HepG2 (cell line): Measurements from ENCODE around the gene ST8SIA4. TPM values are rescaled to one million over a fixed set of nuclear protein-coding genes. Genes with fewer than 3 reads are reported as not detected.

Experiments
- ATAC-seq: fragments of 200-7000 bp; cut with Tn5 transposase; 3 replicates; pipeline ENCODE4 v1.9.1; 2020; ENCODE audit warnings: mild to moderate bottlenecking, moderate library complexity
- BruUV-seq: library from RNA; stranded (reverse); fragments of 400-500 nt; replicated peaks from 2 replicates; lab custom pipeline; 2021; lab: Mats Ljungman, UMichigan
- CTCF ChIA-PET: fragments of 300-600 bp; formaldehyde crosslinking; extraction: SDS; loops from one replicate; lab custom pipeline; 2021; ENCODE audit warnings: low total read pairs, inconsistent platforms, low intra/inter-chr PET ratio; lab: Yijun Ruan, JAX
- POLR2A ChIA-PET: fragments of 350-600 bp; sonication (Branson Sonifier 250); formaldehyde crosslinking; loops from one replicate; lab custom pipeline; 2020; ENCODE audit warnings: antibody characterized with exemption, inconsistent platforms; lab: Yijun Ruan, JAX
- DNase-seq: peaks from one replicate; pipeline ENCODE4 v3.0.0-alpha.2; 2015; ENCODE audit warnings: low spot score
- FAIRE-seq: peaks from 3 replicates; lab custom pipeline; 2011; peaks lifted over from hg19 to GRCh38; lab: Jason Lieb, UNC
- H2AFZ ChIP-seq: one replicate; pipeline ENCODE4 v1.6.1; 2011; ENCODE audit warnings: low read length, inconsistent platforms
- H3K27ac ChIP-seq: fragments of 300-600 bp; 3 replicates; pipeline ENCODE4 v1.8.0; 2011; ENCODE audit warnings: mixed run types, mild to moderate bottlenecking, mixed read lengths, low read length, inconsistent platforms; ENCODE audit not compliant: insufficient read depth; ENCODE audit errors: extremely low read length
- H3K27me3 ChIP-seq, 2 experiments: fragments of 200-600 bp in 1 of 2; 2 replicates in 1 of 2; 3 replicates in 1 of 2; pipeline versions ENCODE4 v1.6.0 to v1.8.0; 2011; ENCODE audit warnings: low read length in 2 of 2, mild to moderate bottlenecking in 2 of 2, moderate library complexity in 2 of 2, inconsistent platforms in 1 of 2; ENCODE audit not compliant: insufficient read depth in 2 of 2, control insufficient read depth in 1 of 2
- H3K36me3 ChIP-seq, 2 experiments: fragments of 200-600 bp in 1 of 2; replicated peaks in 1 of 2; 2 replicates in 1 of 2; 3 replicates in 1 of 2; pipeline versions ENCODE4 v1.5.1 to v1.8.0; 2011; ENCODE audit warnings: low read length in 2 of 2, inconsistent platforms in 1 of 2; ENCODE audit not compliant: insufficient read depth in 2 of 2, control insufficient read depth in 1 of 2
- H3K4me1 ChIP-seq: 2 replicates; pipeline ENCODE4 v1.5.1; 2012; ENCODE audit warnings: low read length, inconsistent platforms; ENCODE audit not compliant: insufficient read depth
- H3K4me2 ChIP-seq: 2 replicates; pipeline ENCODE4 v1.6.0; 2011; ENCODE audit warnings: low read depth, low read length, inconsistent platforms
- H3K4me3 ChIP-seq, 3 experiments: fragments of 200-600 bp in 1 of 3; sonication (generic), shearing (Covaris generic) in 1 of 3; replicated peaks in 1 of 3; 2 replicates each; pipeline ENCODE4 v1.5.1; 2011 to 2016; ENCODE audit warnings: low read length in 3 of 3, inconsistent platforms in 2 of 3, low read depth in 2 of 3, mild to moderate bottlenecking in 2 of 3, control low read depth in 1 of 3, mixed read lengths in 1 of 3; ENCODE audit not compliant: insufficient read depth in 1 of 3
- H3K79me2 ChIP-seq: one replicate; pipeline ENCODE4 v1.6.1; 2011; ENCODE audit warnings: low read length, inconsistent platforms; ENCODE audit not compliant: insufficient read depth
- H3K9ac ChIP-seq: 2 replicates; pipeline ENCODE4 v1.6.0; 2011; ENCODE audit warnings: mild to moderate bottlenecking, low read depth, low read length, inconsistent platforms; ENCODE audit not compliant: insufficient read depth
- H3K9me3 ChIP-seq: 2 replicates; pipeline ENCODE4 v1.5.1; 2012; ENCODE audit warnings: mild to moderate bottlenecking, low read length
- H4K20me1 ChIP-seq: 2 replicates; pipeline ENCODE4 v1.6.0; 2011; ENCODE audit warnings: inconsistent platforms, mild to moderate bottlenecking, low read length, moderate library complexity; ENCODE audit not compliant: insufficient read depth
- AGO2 ChIP-seq: fragments of 200-400 bp; formaldehyde crosslinking; optimal IDR thresholded peaks from 2 replicates; pipeline ENCODE3; 2017; ENCODE audit warnings: mild to moderate bottlenecking, low read depth, low read length, moderate library complexity
- KLF16 ChIP-seq, 2 experiments: sonication (generic) in 1 of 2; formaldehyde crosslinking in 1 of 2; IDR thresholded peaks; 2 replicates each; pipeline versions ENCODE4 v1.6.1 to v1.8.0; 2016 to 2023; ENCODE audit warnings: missing genetic modification reagents in 2 of 2, missing compliant biosample characterization in 1 of 2
- RBAK ChIP-seq: sonication (generic); formaldehyde crosslinking; IDR thresholded peaks from 2 replicates; pipeline ENCODE4 v1.5.1; 2020; ENCODE audit warnings: mild to moderate bottlenecking, missing genetic modification reagents
- SATB2 ChIP-seq: sonication (generic); formaldehyde crosslinking; IDR thresholded peaks from 2 replicates; pipeline ENCODE4 v1.5.0; 2020; ENCODE audit warnings: missing genetic modification reagents
- TBX3 ChIP-seq: fragments of 450-650 bp; IDR thresholded peaks from 2 replicates; pipeline ENCODE4 v1.6.1; 2017; ENCODE audit warnings: antibody characterized with exemption, mild to moderate bottlenecking, inconsistent platforms, borderline replicate concordance
- ZNF672 ChIP-seq: sonication (generic); formaldehyde crosslinking; IDR thresholded peaks from 2 replicates; pipeline ENCODE4 v1.8.1; 2022; ENCODE audit warnings: missing genetic modification reagents
- ZNF747 ChIP-seq: sonication (generic); formaldehyde crosslinking; IDR thresholded peaks from 2 replicates; pipeline ENCODE4 v1.8.1; 2023; ENCODE audit warnings: missing genetic modification reagents, mild to moderate bottlenecking, borderline replicate concordance
- ZZZ3 ChIP-seq: sonication (generic); formaldehyde crosslinking; IDR thresholded peaks from 2 replicates; pipeline ENCODE4 v1.4.0; 2020; ENCODE audit warnings: missing genetic modification reagents, mild to moderate bottlenecking, borderline replicate concordance
- WGBS: methylation state at CpG from one replicate; pipeline ENCODE4 v1.1.6; 2017; ENCODE audit warnings: low lambda C conversion rate; 5-methylcytosine and 5-hydroxymethylcytosine counted together
- in situ Hi-C: cut with HindIII; loops from 2 replicates; pipeline ENCODE4 v1.10.0; 2017; ENCODE audit warnings: low pct_unique_long_range_greater_than_20kb; ENCODE audit not compliant: extremely low pct_ligation_motif_present
- intact Hi-C: fragments of 100-400 bp; cut with micrococcal nuclease; formaldehyde crosslinking; loops from one replicate; pipeline ENCODE4 v1.10.0; 2022; ENCODE audit not compliant: unreplicated experiment
- polyA plus RNA-seq, 8 experiments: library from polyadenylated mRNA; depleted of rRNA in 3 of 8; stranded (reverse) in 7 of 8; unstranded in 1 of 8; fragments of >200 nt; fragmentation: Illumina TruSeq in 4 of 8; extraction: Trizol in 4 of 8; gene quantifications; 2 replicates each; pipeline versions ENCODE4 v1.2.1 to v1.2.3, GENCODE V29; 2011 to 2016; ENCODE audit warnings: low read depth in 4 of 8, missing spikeins in 1 of 8, mixed read lengths in 1 of 8; ENCODE audit not compliant: insufficient read depth in 1 of 8
- total RNA-seq, 5 experiments: library from RNA; depleted of rRNA; stranded (reverse); fragments of >200 nt; fragmentation: Illumina TruSeq; extraction: Trizol; gene quantifications; 2 replicates each; pipeline ENCODE4 v1.2.3, GENCODE V29; 2016; ENCODE audit warnings: low read depth in 1 of 5
- TF ChIP-seq, protein P1 (sequence below): sonication (generic); formaldehyde crosslinking; IDR thresholded peaks from 2 replicates; pipeline ENCODE4 v1.5.1; 2020; ENCODE audit warnings: missing genetic modification reagents, mild to moderate bottlenecking, borderline replicate concordance
- TF ChIP-seq, protein P2 (sequence below), 2 experiments: fragments of 450-650 bp in 1 of 2; sonication (generic) in 1 of 2; formaldehyde crosslinking; IDR thresholded peaks; 2 replicates each; pipeline versions ENCODE4 v1.5.0 to v1.8.0; 2020 to 2022; ENCODE audit warnings: mild to moderate bottlenecking in 1 of 2, missing genetic modification reagents in 1 of 2
- TF ChIP-seq, protein P3 (sequence below): sonication (generic); formaldehyde crosslinking; IDR thresholded peaks from 2 replicates; pipeline ENCODE4 v1.4.0; 2020; ENCODE audit warnings: missing genetic modification reagents, mild to moderate bottlenecking, borderline replicate concordance
- TF ChIP-seq, protein P4 (sequence below): sonication (generic); formaldehyde crosslinking; IDR thresholded peaks from 2 replicates; pipeline ENCODE4 v1.4.0; 2020; ENCODE audit warnings: missing genetic modification reagents, borderline replicate concordance

Gene ST8SIA4
- total and polyA plus RNA-seq, 2 of the 13 experiments (the other 11 are each of a cell fraction or from before 2014, with no cell fraction given): not detected

DNA sequence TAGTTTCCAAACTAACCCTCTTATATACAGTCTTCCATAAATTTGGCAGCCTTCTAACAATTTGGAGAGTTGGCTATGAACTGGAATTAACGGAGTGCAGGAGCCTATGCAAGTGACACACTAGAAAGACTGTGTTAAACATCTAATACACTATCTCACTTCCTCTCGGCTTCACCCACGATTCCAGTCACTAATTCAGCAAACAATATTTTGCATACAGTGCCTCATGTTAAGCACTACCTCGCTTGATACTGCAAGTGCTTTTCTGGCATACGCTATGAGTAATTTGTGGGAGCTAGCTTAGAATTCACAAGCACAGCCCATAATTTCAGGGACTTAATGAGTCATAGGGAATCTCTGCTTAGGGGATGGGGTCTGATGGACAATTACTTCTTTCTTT lies 102.5 kb downstream of the ST8SIA4 start:
- WGBS: 15% methylated on average over 5 of the region's 5 CpGs
- no peak for TF ChIP-seq TBX3
- TF ChIP-seq, protein P1, sequence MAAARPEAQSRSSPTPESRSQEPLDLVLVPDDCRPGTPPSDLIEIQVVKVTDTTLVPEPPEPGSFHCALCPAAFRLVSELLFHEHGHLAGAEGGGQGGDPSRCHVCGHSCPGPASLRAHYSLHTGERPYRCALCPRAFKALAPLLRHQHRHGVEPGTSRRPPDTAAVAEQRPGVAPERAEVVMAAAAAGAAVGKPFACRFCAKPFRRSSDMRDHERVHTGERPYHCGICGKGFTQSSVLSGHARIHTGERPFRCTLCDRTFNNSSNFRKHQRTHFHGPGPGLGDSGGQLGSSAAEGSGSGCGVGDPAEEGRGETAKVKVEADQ (CRISPR knock-in tag): no peak
- no peak for TF ChIP-seq RBAK (CRISPR knock-in tag)
- TF ChIP-seq SATB2: no peak
- TF ChIP-seq, protein P2, sequence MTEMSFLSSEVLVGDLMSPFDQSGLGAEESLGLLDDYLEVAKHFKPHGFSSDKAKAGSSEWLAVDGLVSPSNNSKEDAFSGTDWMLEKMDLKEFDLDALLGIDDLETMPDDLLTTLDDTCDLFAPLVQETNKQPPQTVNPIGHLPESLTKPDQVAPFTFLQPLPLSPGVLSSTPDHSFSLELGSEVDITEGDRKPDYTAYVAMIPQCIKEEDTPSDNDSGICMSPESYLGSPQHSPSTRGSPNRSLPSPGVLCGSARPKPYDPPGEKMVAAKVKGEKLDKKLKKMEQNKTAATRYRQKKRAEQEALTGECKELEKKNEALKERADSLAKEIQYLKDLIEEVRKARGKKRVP (CRISPR knock-in tag; IDR thresholded peaks at IDR 0.05): no peak
- TF ChIP-seq, protein P3, sequence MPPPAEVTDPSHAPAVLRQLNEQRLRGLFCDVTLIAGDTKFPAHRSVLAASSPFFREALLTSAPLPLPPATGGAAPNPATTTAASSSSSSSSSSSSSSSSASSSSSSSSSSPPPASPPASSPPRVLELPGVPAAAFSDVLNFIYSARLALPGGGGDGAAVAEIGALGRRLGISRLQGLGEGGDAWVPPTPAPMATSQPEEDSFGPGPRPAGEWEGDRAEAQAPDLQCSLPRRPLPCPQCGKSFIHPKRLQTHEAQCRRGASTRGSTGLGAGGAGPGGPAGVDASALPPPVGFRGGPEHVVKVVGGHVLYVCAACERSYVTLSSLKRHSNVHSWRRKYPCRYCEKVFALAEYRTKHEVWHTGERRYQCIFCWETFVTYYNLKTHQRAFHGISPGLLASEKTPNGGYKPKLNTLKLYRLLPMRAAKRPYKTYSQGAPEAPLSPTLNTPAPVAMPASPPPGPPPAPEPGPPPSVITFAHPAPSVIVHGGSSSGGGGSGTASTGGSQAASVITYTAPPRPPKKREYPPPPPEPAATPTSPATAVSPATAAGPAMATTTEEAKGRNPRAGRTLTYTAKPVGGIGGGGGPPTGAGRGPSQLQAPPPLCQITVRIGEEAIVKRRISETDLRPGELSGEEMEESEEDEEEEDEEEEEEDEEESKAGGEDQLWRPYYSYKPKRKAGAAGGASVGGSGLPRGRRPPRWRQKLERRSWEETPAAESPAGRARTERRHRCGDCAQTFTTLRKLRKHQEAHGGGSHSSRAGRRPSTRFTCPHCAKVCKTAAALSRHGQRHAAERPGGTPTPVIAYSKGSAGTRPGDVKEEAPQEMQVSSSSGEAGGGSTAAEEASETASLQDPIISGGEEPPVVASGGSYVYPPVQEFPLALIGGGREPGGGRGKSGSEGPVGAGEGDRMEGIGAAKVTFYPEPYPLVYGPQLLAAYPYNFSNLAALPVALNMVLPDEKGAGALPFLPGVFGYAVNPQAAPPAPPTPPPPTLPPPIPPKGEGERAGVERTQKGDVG (CRISPR knock-in tag): no peak
- TF ChIP-seq ZNF672 (CRISPR knock-in tag): no peak
- TF ChIP-seq, protein P4, sequence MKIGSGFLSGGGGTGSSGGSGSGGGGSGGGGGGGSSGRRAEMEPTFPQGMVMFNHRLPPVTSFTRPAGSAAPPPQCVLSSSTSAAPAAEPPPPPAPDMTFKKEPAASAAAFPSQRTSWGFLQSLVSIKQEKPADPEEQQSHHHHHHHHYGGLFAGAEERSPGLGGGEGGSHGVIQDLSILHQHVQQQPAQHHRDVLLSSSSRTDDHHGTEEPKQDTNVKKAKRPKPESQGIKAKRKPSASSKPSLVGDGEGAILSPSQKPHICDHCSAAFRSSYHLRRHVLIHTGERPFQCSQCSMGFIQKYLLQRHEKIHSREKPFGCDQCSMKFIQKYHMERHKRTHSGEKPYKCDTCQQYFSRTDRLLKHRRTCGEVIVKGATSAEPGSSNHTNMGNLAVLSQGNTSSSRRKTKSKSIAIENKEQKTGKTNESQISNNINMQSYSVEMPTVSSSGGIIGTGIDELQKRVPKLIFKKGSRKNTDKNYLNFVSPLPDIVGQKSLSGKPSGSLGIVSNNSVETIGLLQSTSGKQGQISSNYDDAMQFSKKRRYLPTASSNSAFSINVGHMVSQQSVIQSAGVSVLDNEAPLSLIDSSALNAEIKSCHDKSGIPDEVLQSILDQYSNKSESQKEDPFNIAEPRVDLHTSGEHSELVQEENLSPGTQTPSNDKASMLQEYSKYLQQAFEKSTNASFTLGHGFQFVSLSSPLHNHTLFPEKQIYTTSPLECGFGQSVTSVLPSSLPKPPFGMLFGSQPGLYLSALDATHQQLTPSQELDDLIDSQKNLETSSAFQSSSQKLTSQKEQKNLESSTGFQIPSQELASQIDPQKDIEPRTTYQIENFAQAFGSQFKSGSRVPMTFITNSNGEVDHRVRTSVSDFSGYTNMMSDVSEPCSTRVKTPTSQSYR (CRISPR knock-in tag): no peak
- TF ChIP-seq ZNF747 (CRISPR knock-in tag): no peak
- no peak for TF ChIP-seq AGO2
- TF ChIP-seq ZZZ3 (CRISPR knock-in tag): no peak
- TF ChIP-seq KLF16 (CRISPR knock-in tag; IDR thresholded peaks at IDR 0.05): no peak

More for the DNA sequence above, 102.5 kb downstream of the ST8SIA4 start:
- DNase-seq (no peak), FAIRE-seq (no peak), ATAC-seq (no peak)
- Histone ChIP-seq H3K4me1 (no peaks in the 10 kb centered on the region), H3K27me3 (no peaks in the 10 kb centered on the region), H3K4me3 (no peak overlapping the region), H3K4me2 (no peak overlapping the region), H4K20me1 (no peaks in the 10 kb centered on the region), H3K79me2 (no peaks in the 10 kb centered on the region), H3K27ac (no peak overlapping the region), H3K36me3 (no peaks in the 10 kb centered on the region), H3K9me3 (no peaks in the 10 kb centered on the region), H3K9ac (no peak overlapping the region), H2AFZ (no peak overlapping the region)
- POLR2A ChIA-PET: no interaction called here
- in situ Hi-C loops (no loop called here), intact Hi-C loops (no loop called here)
- CTCF ChIA-PET: no interaction called here
- no TSS peak for BruUV-seq
